SK-N-SH (cell line): Measurements from ENCODE around the gene NPFF.

Experiments
- EZH2phosphoT487 ChIP-seq: fragments of 200-600 bp; sonication (generic); IDR thresholded peaks from 2 replicates; pipeline ENCODE4 v1.6.1; 2017; ENCODE audit warnings: low read depth, mixed run types, mild to moderate bottlenecking, antibody characterized with exemption, moderate library complexity, borderline replicate concordance
- GATA2 ChIP-seq: sonication (generic); formaldehyde crosslinking; IDR thresholded peaks from 2 replicates; pipeline ENCODE4 v1.5.0; 2020; ENCODE audit warnings: mild to moderate bottlenecking, missing genetic modification reagents
- SMC3 ChIP-seq: IDR thresholded peaks from 2 replicates; pipeline ENCODE4 v1.6.1; 2012; ENCODE audit warnings: low read depth, low read length, improper control_type of control experiment
- TF ChIP-seq, protein P1 (sequence below): fragments of 200-600 bp; sonication (generic); IDR thresholded peaks from 2 replicates; pipeline ENCODE4 v1.6.1; 2017; ENCODE audit warnings: antibody characterized with exemption, mild to moderate bottlenecking, moderate library complexity
- TF ChIP-seq, protein P2 (sequence below): IDR thresholded peaks from 2 replicates; pipeline ENCODE4 v1.4.0; 2012; ENCODE audit warnings: low read depth, borderline replicate concordance
- TF ChIP-seq, protein P3 (sequence below): IDR thresholded peaks from 2 replicates; pipeline ENCODE4 v1.6.1; 2012; ENCODE audit warnings: mild to moderate bottlenecking, low read depth, low read length, moderate library complexity

DNA sequence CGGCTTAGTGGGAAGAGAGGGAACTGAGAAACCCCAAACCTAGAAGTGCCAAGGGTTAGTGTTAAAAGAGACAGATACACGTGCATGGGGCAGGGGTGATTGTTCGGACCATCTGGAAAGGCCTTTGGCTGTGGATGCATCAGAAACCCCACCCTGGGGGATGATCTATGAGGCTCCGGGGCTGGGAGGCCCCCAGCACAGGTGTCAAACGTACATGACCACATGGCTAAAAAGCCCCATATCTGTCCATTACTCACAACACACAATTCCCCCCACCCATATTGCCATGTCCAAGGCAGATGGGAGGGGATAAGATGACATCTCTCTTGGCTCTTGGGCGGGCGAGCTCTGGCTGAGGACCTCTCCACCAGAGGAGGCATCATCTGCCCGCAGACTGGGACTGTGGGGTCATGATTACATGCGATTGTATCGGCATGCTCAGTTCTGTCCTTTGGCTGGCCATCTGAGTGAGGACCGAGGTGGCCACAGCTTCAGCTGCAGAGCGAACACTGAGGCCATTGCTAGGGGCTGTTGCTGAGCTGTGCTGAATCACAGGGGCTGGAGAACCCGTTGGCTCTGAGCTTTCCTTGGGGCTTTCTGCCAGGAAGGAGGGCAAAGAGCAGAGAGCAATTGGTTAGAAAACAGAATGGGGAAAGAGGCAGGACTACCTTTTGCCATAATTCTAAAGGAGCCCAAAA, 9.6 kb upstream of the NPFF start:
- TF ChIP-seq, protein P1, sequence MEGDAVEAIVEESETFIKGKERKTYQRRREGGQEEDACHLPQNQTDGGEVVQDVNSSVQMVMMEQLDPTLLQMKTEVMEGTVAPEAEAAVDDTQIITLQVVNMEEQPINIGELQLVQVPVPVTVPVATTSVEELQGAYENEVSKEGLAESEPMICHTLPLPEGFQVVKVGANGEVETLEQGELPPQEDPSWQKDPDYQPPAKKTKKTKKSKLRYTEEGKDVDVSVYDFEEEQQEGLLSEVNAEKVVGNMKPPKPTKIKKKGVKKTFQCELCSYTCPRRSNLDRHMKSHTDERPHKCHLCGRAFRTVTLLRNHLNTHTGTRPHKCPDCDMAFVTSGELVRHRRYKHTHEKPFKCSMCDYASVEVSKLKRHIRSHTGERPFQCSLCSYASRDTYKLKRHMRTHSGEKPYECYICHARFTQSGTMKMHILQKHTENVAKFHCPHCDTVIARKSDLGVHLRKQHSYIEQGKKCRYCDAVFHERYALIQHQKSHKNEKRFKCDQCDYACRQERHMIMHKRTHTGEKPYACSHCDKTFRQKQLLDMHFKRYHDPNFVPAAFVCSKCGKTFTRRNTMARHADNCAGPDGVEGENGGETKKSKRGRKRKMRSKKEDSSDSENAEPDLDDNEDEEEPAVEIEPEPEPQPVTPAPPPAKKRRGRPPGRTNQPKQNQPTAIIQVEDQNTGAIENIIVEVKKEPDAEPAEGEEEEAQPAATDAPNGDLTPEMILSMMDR: no peak
- TF ChIP-seq SMC3 (no peak), GATA2 (CRISPR knock-in tag) (no peak), EZH2phosphoT487 (no peak)
- TF ChIP-seq, protein P2, sequence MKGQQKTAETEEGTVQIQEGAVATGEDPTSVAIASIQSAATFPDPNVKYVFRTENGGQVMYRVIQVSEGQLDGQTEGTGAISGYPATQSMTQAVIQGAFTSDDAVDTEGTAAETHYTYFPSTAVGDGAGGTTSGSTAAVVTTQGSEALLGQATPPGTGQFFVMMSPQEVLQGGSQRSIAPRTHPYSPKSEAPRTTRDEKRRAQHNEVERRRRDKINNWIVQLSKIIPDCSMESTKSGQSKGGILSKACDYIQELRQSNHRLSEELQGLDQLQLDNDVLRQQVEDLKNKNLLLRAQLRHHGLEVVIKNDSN: no peak
- TF ChIP-seq, protein P3, sequence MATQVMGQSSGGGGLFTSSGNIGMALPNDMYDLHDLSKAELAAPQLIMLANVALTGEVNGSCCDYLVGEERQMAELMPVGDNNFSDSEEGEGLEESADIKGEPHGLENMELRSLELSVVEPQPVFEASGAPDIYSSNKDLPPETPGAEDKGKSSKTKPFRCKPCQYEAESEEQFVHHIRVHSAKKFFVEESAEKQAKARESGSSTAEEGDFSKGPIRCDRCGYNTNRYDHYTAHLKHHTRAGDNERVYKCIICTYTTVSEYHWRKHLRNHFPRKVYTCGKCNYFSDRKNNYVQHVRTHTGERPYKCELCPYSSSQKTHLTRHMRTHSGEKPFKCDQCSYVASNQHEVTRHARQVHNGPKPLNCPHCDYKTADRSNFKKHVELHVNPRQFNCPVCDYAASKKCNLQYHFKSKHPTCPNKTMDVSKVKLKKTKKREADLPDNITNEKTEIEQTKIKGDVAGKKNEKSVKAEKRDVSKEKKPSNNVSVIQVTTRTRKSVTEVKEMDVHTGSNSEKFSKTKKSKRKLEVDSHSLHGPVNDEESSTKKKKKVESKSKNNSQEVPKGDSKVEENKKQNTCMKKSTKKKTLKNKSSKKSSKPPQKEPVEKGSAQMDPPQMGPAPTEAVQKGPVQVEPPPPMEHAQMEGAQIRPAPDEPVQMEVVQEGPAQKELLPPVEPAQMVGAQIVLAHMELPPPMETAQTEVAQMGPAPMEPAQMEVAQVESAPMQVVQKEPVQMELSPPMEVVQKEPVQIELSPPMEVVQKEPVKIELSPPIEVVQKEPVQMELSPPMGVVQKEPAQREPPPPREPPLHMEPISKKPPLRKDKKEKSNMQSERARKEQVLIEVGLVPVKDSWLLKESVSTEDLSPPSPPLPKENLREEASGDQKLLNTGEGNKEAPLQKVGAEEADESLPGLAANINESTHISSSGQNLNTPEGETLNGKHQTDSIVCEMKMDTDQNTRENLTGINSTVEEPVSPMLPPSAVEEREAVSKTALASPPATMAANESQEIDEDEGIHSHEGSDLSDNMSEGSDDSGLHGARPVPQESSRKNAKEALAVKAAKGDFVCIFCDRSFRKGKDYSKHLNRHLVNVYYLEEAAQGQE: no peak
